ENCODE measurements around the gene THSD7B. TPM values are rescaled to one million over a fixed set of nuclear protein-coding genes. Genes with fewer than 3 reads are reported as not detected.

THSD7B gene
- total and polyA plus RNA-seq, 2 of the 8 experiments (the other 6 are each of a cell fraction or from before 2014, with no cell fraction given) = 0.60 to 2.9 TPM

DNA sequence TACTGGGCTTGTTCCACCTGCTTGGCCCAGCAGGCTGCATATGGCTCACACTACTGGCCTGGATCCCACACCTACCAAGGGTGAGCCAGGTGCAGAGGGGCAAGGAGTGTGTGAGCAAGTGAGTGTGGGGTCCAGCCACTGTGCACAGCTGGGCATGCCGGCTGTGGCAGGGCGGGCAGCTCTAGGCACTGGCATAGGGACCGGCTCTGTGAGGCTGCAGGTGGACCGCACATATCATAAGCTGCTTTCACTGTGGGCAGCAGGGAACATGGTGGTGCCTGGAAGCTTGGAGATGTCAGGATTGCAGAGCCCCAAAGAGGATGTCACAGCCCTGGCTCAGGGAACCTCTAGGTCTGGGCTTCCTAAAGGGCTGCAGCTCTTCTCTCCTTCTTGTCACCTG is 154.3 kb downstream of the THSD7B start:
- Histone ChIP-seq H3K14ac (ENCODE audit: insufficient read length) (no peak overlapping the region), H2AFZ (ENCODE audit: low read length) (no peak overlapping the region), H2BK15ac (ENCODE audit: low read length) (no peak overlapping the region), H3K27me3 (replicated peaks in 1 of 4; ENCODE audit: control insufficient read depth in 3 of 4, extremely low read depth in 1 of 4, insufficient read depth in 3 of 4, low read length in 3 of 4) (no peaks in the 10 kb centered on the region), H3K9me3 (ENCODE audit: insufficient read depth in 2 of 2, low read depth in 1 of 2, low read length in 1 of 2) (no peaks in the 10 kb centered on the region), H3K79me2 (ENCODE audit: control insufficient read depth in 1 of 2, insufficient read depth in 2 of 2, low read length in 2 of 2) (no peaks in the 10 kb centered on the region), H2BK120ac (replicated peaks; ENCODE audit: low read depth, low read length) (no peak overlapping the region), H4K91ac (replicated peaks; ENCODE audit: insufficient read length, low read length) (no peak overlapping the region), H2BK12ac (ENCODE audit: low read depth, low read length) (no peak overlapping the region), H4K20me1 (replicated peaks in 1 of 2; ENCODE audit: control insufficient read depth in 1 of 2, insufficient read depth in 2 of 2, low read length in 2 of 2) (no peaks in the 10 kb centered on the region), H3K27ac (ENCODE audit: low read depth, low read length) (no peak overlapping the region), H3K9ac (replicated peaks in 1 of 4; ENCODE audit: extremely low read depth in 1 of 4, low read depth in 3 of 4, low read length in 3 of 4) (no peak overlapping the region), H4K8ac (ENCODE audit: extremely low read depth, insufficient read depth, low read length) (no peak overlapping the region), H3K56ac (replicated peaks; ENCODE audit: insufficient read length, low read depth, low read length) (no peak overlapping the region), H3K79me1 (ENCODE audit: low read depth, low read length) (no peaks in the 10 kb centered on the region), H3K4me1 (replicated peaks in 1 of 4; ENCODE audit: control insufficient read depth in 3 of 4, insufficient read depth in 4 of 4, low read length in 3 of 4) (no peaks in the 10 kb centered on the region), H2BK5ac (ENCODE audit: low read depth, low read length) (no peak overlapping the region), H4K5ac (ENCODE audit: insufficient read length, low read depth, low read length) (no peak overlapping the region), H3K4me3 (ENCODE audit: extremely low read depth in 1 of 4, insufficient read depth in 2 of 4, low read depth in 3 of 4, low read length in 4 of 4) (no peak overlapping the region), H3K23me2 (ENCODE audit: low read depth, low read length) (no peaks in the 10 kb centered on the region), H3K4me2 (ENCODE audit: insufficient read depth in 1 of 2, low read depth in 2 of 2, low read length in 2 of 2) (no peak overlapping the region), H2AK5ac (ENCODE audit: low read depth, low read length) (no peak overlapping the region), H2BK20ac (ENCODE audit: low read length) (no peak overlapping the region), H3K36me3 (ENCODE audit: control insufficient read depth in 2 of 4, insufficient read depth in 4 of 4, low read length in 3 of 4) (no peaks in the 10 kb centered on the region), H3K23ac (ENCODE audit: insufficient read length) (no peak overlapping the region), H3K18ac (ENCODE audit: extremely low read depth, low read length) (no peak overlapping the region), H3K4ac (replicated peaks; ENCODE audit: insufficient read length, low read depth, low read length) (no peak overlapping the region)
- FAIRE-seq (no peak), DNase-seq (ENCODE audit: low read depth in 1 of 2, low spot score in 2 of 2) (no peak)
- TF ChIP-seq, protein P1, sequence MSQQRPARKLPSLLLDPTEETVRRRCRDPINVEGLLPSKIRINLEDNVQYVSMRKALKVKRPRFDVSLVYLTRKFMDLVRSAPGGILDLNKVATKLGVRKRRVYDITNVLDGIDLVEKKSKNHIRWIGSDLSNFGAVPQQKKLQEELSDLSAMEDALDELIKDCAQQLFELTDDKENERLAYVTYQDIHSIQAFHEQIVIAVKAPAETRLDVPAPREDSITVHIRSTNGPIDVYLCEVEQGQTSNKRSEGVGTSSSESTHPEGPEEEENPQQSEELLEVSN (IDR thresholded peaks at IDR 0.05) = no peak
- TF ChIP-seq RAD21 (IDR thresholded peaks at IDR 0.05 in 1 of 2, conservative IDR thresholded peaks at IDR 0.05 in 1 of 2; ENCODE audit: low read depth in 2 of 2, low read length in 2 of 2) (no peak), EZH2 (IDR thresholded peaks at IDR 0.05; ENCODE audit: low read depth, low read length, severe bottlenecking) (no peak), SAP30 (IDR thresholded peaks at IDR 0.05; ENCODE audit: insufficient read depth, insufficient replicate concordance, low read length) (no peak), SP1 (IDR thresholded peaks at IDR 0.05; ENCODE audit: low read depth, low read length) (no peak), NANOG (IDR thresholded peaks at IDR 0.05; ENCODE audit: insufficient read depth, low read depth, low read length, poor library complexity, severe bottlenecking) (no peak), RNF2 (IDR thresholded peaks at IDR 0.05; ENCODE audit: borderline replicate concordance, low read depth, low read length, missing control alignments, poor library complexity, severe bottlenecking) (no peak), SIRT6 (IDR thresholded peaks at IDR 0.05; ENCODE audit: low read length) (no peak), SRF (IDR thresholded peaks at IDR 0.05; ENCODE audit: low read depth, low read length) (no peak)
- CTCF ChIA-PET (ENCODE audit: partially characterized antibody) = interaction anchor here (0.6 to 3.2 kb wide), 5 partner anchors 12 to 919 kb away, joined by 3 to 18 read pairs (median 3); no protein-coding TSS in a partner anchor
- POLR2A ChIA-PET (ENCODE audit: partially characterized antibody) = no interaction called here
- 91% methylated on average over 4 of the region's 4 CpGs; no CpG with 5 or more reads in 1 of the 2 experiments for WGBS, 2 experiments (ENCODE audit: extremely low coverage in 1 of 2, insufficient coverage in 1 of 2, insufficient read length in 1 of 2, insufficient replicate concordance in 2 of 2, low coverage in 1 of 2, low lambda C conversion rate in 2 of 2, missing lambda C conversion rate in 1 of 2)
